DND-41 (cell line): ENCODE data around the gene CLMP.

Experiments used
- ATAC-seq: fragments of 200-7000 bp; cut with Tn5 transposase; 3 replicates; pipeline ENCODE4 v1.9.1; 2021; ENCODE audit warnings: low read depth; ENCODE audit not compliant: insufficient read depth
- DNase-seq: peaks from one replicate; pipeline ENCODE4 v3.0.0-alpha.2; 2020
- H2AFZ ChIP-seq: 2 replicates; pipeline ENCODE4 v1.6.0; 2012; ENCODE audit warnings: low read depth, low read length
- H3K27ac ChIP-seq: 2 replicates; pipeline ENCODE4 v1.5.1; 2012; ENCODE audit warnings: low read length, inconsistent platforms
- H3K27me3 ChIP-seq: fragments of 200-600 bp; sonication (generic); 2 replicates; pipeline ENCODE4 v1.6.0; 2012; ENCODE audit warnings: low read length, mild to moderate bottlenecking, inconsistent platforms; ENCODE audit not compliant: insufficient read depth, poor library complexity
- H3K36me3 ChIP-seq: 2 replicates; pipeline ENCODE4 v1.5.1; 2012; ENCODE audit warnings: low read length, inconsistent platforms; ENCODE audit not compliant: insufficient read depth
- H3K4me1 ChIP-seq: 2 replicates; pipeline ENCODE4 v1.5.1; 2012; ENCODE audit warnings: mild to moderate bottlenecking, low read length; ENCODE audit not compliant: insufficient read depth
- H3K4me2 ChIP-seq: 2 replicates; pipeline ENCODE4 v1.6.0; 2012; ENCODE audit warnings: mild to moderate bottlenecking, moderate library complexity, low read length, inconsistent platforms; ENCODE audit not compliant: insufficient read depth
- H3K4me3 ChIP-seq, 2 experiments: fragments of 200-600 bp in 1 of 2; shearing (Covaris generic) in 1 of 2; 2 replicates each; pipeline ENCODE4 v1.5.1; 2012 to 2016; ENCODE audit warnings: inconsistent platforms in 2 of 2, low read length in 2 of 2, mild to moderate bottlenecking in 2 of 2, low read depth in 1 of 2, moderate library complexity in 1 of 2
- H3K79me2 ChIP-seq: 2 replicates; pipeline ENCODE4 v1.6.0; 2012; ENCODE audit warnings: low read length, inconsistent platforms; ENCODE audit not compliant: insufficient read depth
- H3K9ac ChIP-seq: 2 replicates; pipeline ENCODE4 v1.6.0; 2012; ENCODE audit warnings: low read depth, mild to moderate bottlenecking, inconsistent platforms, low read length, moderate library complexity
- H3K9me3 ChIP-seq: 2 replicates; pipeline ENCODE4 v1.5.1; 2012; ENCODE audit warnings: low read length, moderate library complexity, mild to moderate bottlenecking, inconsistent platforms; ENCODE audit not compliant: insufficient read depth, severe bottlenecking
- H4K20me1 ChIP-seq: 2 replicates; pipeline ENCODE4 v1.6.0; 2012; ENCODE audit warnings: low read length; ENCODE audit not compliant: insufficient read depth
- EZH2 ChIP-seq: IDR thresholded peaks from 3 replicates; pipeline ENCODE4 v1.6.1; 2012; ENCODE audit warnings: borderline replicate concordance, low read depth, mild to moderate bottlenecking, moderate library complexity, low read length, inconsistent platforms; ENCODE audit not compliant: severe bottlenecking
- TF ChIP-seq, protein P1 (sequence below): IDR thresholded peaks from 2 replicates; pipeline ENCODE4 v1.5.1; 2012; ENCODE audit warnings: borderline replicate concordance, low read length, moderate library complexity, mild to moderate bottlenecking; ENCODE audit not compliant: poor library complexity, severe bottlenecking; ENCODE audit errors: extremely low read depth

Gene CLMP

DNA sequence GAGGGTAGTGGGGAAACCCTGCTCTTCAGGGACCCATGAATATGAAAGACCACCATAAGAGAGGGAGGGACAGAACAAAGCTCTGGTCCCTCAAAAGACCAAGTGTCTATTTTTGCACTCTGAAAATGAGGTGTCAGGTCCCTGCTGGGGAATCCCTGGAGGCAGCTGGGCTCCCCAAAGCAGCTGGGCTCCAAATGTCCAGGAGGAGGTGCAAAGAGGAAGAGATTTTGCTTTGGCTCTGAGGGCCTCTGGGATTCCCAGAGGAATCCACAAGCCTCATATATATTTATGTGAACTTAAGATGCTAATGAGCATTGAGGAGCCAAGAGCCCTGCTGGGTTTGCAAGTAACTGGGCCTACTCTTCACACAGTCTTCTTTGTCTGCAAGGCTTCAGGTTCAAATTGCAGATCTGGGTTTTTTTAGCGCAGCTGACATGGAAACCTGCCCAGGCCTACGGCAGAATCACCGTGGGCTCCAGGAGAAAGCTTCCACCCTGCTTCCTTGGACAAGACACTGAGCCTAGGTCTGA, 26.0 kb downstream of the CLMP start:
- no peak overlapping the region for H3K4me3 ChIP-seq
- no peaks in the 10 kb centered on the region for H3K9me3 ChIP-seq
- H3K36me3 ChIP-seq, result no peaks in the 10 kb centered on the region
- no peaks in the 10 kb centered on the region for H3K79me2 ChIP-seq
- no peak overlapping the region for H3K4me2 ChIP-seq
- H3K9ac ChIP-seq, result no peak overlapping the region
- H3K27ac ChIP-seq, result no peak overlapping the region
- TF ChIP-seq, protein P1, sequence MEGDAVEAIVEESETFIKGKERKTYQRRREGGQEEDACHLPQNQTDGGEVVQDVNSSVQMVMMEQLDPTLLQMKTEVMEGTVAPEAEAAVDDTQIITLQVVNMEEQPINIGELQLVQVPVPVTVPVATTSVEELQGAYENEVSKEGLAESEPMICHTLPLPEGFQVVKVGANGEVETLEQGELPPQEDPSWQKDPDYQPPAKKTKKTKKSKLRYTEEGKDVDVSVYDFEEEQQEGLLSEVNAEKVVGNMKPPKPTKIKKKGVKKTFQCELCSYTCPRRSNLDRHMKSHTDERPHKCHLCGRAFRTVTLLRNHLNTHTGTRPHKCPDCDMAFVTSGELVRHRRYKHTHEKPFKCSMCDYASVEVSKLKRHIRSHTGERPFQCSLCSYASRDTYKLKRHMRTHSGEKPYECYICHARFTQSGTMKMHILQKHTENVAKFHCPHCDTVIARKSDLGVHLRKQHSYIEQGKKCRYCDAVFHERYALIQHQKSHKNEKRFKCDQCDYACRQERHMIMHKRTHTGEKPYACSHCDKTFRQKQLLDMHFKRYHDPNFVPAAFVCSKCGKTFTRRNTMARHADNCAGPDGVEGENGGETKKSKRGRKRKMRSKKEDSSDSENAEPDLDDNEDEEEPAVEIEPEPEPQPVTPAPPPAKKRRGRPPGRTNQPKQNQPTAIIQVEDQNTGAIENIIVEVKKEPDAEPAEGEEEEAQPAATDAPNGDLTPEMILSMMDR, result no peak
- no peak for TF ChIP-seq EZH2
- H4K20me1 ChIP-seq, result no peaks in the 10 kb centered on the region
- H2AFZ ChIP-seq, result no peak overlapping the region
- DNase-seq (no peak), ATAC-seq (no peak)
- no peaks in the 10 kb centered on the region for H3K4me1 ChIP-seq
- H3K27me3 ChIP-seq, result peaks cover 7% of the 10 kb centered on the region

DNA sequence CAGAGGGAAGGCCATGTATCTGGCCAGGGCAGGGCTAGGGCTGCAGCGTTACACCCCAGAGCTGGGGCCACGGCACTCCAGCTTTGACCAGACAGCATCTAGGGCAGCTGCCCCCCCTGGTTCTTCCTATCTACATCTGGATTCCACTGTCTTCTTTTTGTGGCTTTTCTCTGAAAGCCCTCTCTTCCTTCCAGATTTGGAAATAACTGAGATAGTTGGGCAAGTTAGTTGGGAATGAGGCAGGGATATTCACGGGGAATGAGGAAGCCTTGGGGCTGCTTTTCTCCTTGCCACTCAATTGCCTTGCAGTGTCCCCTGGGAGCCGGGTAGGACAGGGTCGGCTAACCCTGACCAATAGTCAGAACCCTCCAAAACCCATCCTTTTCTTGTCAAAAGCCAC, 26.8 kb downstream of the CLMP start:
- peaks cover 7% of the 10 kb centered on the region for H3K27me3 ChIP-seq
- ATAC-seq, result no peak
- no peak overlapping the region for H3K27ac ChIP-seq
- no peak overlapping the region for H2AFZ ChIP-seq
- TF ChIP-seq, protein P1, result no peak
- TF ChIP-seq EZH2, result no peak
- H3K4me3 ChIP-seq, result no peak overlapping the region
- H3K9ac ChIP-seq, result no peak overlapping the region
- no peaks in the 10 kb centered on the region for H3K9me3 ChIP-seq
- no peak overlapping the region for H3K4me2 ChIP-seq
- H3K36me3 ChIP-seq, result no peaks in the 10 kb centered on the region
- H3K79me2 ChIP-seq, result no peaks in the 10 kb centered on the region
- DNase-seq, result no peak
- no peaks in the 10 kb centered on the region for H4K20me1 ChIP-seq
- no peaks in the 10 kb centered on the region for H3K4me1 ChIP-seq

DNA sequence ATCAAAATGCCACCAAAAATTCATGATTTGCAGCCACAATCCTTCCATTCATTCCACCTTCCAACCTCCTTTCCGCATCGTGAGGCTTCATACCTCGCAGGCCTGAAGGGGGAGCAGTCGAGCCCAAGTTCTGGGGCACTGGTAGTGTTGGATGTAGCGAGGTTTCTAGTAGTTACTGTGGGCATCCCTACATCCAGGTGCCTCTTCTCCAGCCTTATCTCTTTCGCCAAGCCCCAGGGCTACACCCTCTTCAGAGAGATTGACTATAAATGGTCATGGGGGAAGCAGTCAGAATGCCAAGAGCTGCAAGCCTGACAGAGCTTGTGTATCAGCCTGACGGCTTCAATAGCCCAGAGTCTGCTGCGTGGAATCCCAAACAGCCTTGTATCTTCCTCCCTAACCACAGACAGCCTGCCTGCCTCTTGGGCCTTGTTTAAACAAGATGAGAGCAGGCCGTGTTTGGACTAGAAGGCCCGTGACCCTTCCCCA, 28.9 kb downstream of the CLMP start:
- Histone ChIP-seq H3K4me3 (no peak overlapping the region), H2AFZ (no peak overlapping the region), H3K4me1 (no peaks in the 10 kb centered on the region), H3K27me3 (peaks cover 4% of the 10 kb centered on the region), H3K36me3 (no peaks in the 10 kb centered on the region), H3K9me3 (no peaks in the 10 kb centered on the region), H3K9ac (no peak overlapping the region), H3K4me2 (no peak overlapping the region), H4K20me1 (no peaks in the 10 kb centered on the region), H3K79me2 (no peaks in the 10 kb centered on the region), H3K27ac (no peak overlapping the region)
- DNase-seq (peak; percentile 18), ATAC-seq (peak; percentile 48; the same call in 1 of the 3 replicates)
- TF ChIP-seq, protein P1, result peak; percentile 68
- no peak for TF ChIP-seq EZH2
